AG10803 (cell line): ENCODE measurements around the gene NRG3.

Source experiments
- DNase-seq: peaks from one replicate; pipeline ENCODE4 v3.0.0; 2010; ENCODE audit warnings: low read depth
- H3K4me3 ChIP-seq: 2 replicates; pipeline ENCODE4 v1.5.1; 2011; ENCODE audit warnings: mild to moderate bottlenecking, low read length, control low read depth
- TF ChIP-seq, protein P1 (sequence below): conservative IDR thresholded peaks from 2 replicates; pipeline ENCODE4 v1.5.1; 2011; ENCODE audit warnings: mild to moderate bottlenecking, low read length, control low read depth, inconsistent platforms

Gene NRG3

GRCh38 chr10:81969136-81969535 is 94.1 kb downstream of the NRG3 start:
- H3K4me3 ChIP-seq = no peak overlapping the region
- TF ChIP-seq, protein P1, sequence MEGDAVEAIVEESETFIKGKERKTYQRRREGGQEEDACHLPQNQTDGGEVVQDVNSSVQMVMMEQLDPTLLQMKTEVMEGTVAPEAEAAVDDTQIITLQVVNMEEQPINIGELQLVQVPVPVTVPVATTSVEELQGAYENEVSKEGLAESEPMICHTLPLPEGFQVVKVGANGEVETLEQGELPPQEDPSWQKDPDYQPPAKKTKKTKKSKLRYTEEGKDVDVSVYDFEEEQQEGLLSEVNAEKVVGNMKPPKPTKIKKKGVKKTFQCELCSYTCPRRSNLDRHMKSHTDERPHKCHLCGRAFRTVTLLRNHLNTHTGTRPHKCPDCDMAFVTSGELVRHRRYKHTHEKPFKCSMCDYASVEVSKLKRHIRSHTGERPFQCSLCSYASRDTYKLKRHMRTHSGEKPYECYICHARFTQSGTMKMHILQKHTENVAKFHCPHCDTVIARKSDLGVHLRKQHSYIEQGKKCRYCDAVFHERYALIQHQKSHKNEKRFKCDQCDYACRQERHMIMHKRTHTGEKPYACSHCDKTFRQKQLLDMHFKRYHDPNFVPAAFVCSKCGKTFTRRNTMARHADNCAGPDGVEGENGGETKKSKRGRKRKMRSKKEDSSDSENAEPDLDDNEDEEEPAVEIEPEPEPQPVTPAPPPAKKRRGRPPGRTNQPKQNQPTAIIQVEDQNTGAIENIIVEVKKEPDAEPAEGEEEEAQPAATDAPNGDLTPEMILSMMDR = no peak
- DNase-seq = no peak

- no peak overlapping the region for H3K4me3 ChIP-seq
- TF ChIP-seq, protein P1 = no peak
- no peak for DNase-seq
Observed at GRCh38 chr10:81978238-81978637, 103.2 kb downstream of the NRG3 start.

GRCh38 chr10:81981724-81982123 is 106.7 kb downstream of the NRG3 start:
- DNase-seq = no peak
- TF ChIP-seq, protein P1 = no peak
- no peak overlapping the region for H3K4me3 ChIP-seq

- DNase-seq = no peak
- TF ChIP-seq, protein P1 = no peak
- no peak overlapping the region for H3K4me3 ChIP-seq
Observed at GRCh38 chr10:81984428-81984827, 109.4 kb downstream of the NRG3 start.

GRCh38 chr10:81995254-81995653 is 120.3 kb downstream of the NRG3 start:
- no peak overlapping the region for H3K4me3 ChIP-seq
- TF ChIP-seq, protein P1 = no peak
- DNase-seq = no peak

- DNase-seq = no peak
- no peak overlapping the region for H3K4me3 ChIP-seq
- TF ChIP-seq, protein P1 = no peak
Observed at GRCh38 chr10:81996927-81997326, 121.9 kb downstream of the NRG3 start.

GRCh38 chr10:82020999-82021398 is 146.0 kb downstream of the NRG3 start:
- TF ChIP-seq, protein P1 = no peak
- H3K4me3 ChIP-seq = no peak overlapping the region
- DNase-seq = no peak
